NCI-H1092 treated with DMSO at 0.1 percent for 48 hours (cell line): Measurements from ENCODE around the gene ZFAND2B.

Experiments
- DNase-seq: peaks from one replicate; lab custom pipeline; 2025; lab: John Stamatoyannopoulos, UW

Gene ZFAND2B, protein sequence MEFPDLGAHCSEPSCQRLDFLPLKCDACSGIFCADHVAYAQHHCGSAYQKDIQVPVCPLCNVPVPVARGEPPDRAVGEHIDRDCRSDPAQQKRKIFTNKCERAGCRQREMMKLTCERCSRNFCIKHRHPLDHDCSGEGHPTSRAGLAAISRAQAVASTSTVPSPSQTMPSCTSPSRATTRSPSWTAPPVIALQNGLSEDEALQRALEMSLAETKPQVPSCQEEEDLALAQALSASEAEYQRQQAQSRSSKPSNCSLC

DNA sequence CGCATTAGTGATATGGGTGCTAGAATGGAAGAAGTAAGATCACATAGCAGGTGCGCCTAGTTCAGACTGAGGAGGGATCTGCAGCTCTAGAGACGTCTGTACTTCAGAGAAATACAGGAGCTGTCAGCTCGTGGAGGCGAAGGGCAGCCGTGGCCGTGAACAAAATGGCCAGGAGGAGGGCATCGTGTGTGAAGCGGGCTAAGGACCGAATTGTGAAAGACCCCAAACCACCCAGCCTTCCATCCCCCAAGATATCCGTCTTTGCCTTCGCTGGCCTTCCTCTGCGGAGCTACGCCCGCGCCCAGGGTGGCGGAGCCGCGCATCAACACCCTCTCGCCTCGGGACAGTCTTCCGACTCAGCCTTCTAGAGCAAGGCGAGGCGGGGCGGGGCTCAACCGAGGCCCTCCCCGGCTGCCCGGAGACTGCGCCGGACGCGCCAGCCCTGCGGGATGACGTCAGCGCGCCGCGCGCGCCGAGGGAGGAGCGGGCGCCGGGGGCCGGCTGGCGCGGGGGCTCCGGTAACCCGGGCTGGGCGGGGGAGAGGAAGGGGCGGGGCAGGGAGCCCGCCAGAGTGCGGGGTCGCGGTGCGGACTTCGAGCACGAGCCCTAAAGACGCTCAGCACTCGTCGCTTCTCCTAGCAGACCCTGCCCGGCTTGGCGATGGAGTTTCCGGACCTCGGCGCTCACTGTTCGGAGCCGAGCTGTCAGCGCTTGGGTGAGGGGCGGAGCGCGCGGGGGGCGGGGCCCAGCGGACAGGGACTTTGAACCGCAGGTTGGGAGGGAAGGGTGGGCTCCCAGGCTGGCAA, at the start of gene ZFAND2B:
TSS of gene ZFAND2B (plus strand) at position 455 of the 806 bp plus-strand sequence. CDS start at position 661, 206 bp downstream.
- peak; percentile 80 for DNase-seq

DNA sequence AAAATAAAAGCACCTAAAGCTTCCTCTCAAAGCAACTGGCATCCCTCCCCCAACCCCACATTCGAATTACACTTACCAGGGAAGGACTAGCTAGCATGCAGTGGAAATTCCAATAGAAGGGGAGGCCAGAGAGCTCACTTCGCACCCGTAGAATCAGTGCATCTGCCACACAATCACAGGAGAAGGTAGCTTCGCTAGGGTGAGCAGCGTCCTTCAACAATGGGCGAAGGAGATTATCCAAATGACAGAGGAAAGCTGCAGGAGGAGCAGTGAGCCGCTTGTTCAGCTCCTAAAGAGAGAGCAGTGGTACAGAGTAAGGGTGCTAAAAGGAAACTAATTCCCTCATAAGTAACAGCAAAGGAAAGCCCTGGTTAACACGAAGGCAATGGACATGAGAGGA, 49.2 kb upstream of the ZFAND2B start:
- DNase-seq, result no peak

DNA sequence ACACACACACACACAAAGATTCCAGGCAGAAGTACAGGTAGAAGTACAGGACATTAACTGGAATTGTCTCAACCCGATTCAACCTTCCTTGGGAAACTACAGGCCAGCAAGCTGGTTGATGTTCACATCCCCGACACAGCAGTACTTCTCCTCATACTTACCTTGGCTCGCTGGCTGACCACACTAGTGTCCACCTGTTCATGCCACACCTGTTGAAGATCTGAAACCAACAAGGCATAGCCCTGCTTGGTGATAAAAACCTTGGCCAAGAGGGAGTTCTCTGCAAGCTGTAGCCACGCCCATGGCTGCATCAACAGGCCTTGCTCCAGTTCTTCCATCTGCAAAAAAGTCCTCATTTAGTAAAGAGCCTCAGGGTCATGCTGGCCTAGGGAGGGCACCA, 48.6 kb upstream of the ZFAND2B start:
- no peak for DNase-seq

DNA sequence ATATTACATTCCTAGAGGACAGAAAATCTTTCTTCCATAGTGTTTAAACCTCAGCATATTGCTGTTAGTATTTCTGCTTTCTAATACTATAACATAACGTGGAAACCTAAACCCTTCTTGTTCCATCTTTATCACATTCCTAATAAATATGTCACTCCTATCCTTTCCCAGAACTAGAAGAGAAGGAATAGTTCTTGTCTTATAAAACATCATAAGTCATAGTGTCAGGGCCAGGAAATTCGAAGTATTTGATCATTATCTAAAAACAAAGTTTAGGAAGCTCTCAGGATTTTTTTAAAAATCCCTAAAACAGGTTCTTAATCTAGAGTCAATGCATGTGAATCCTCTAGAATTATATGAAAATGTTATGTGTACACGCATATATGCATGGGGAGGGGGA, 48.0 kb upstream of the ZFAND2B start:
- no peak for DNase-seq

DNA sequence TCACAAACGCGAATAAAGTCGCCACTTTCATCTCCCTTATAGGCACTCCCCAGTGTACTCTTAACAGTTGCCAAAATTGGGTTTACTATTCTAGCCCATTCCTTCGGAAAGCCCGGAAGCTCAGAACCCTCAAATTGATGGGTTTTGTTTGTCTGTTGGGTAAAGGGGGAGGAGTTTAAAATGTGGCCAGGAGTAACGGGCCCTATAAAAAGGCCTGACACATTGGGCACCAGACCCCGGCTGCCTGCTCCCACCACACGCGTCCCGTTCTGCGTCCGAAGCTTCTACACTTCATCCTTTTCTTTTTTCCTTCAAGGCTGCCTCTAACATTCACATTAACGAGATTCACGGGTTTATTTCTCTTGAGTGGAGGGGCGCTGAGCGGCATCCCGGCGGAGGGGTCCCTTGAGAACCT, 46.8 kb upstream of the ZFAND2B start:
- no peak for DNase-seq

DNA sequence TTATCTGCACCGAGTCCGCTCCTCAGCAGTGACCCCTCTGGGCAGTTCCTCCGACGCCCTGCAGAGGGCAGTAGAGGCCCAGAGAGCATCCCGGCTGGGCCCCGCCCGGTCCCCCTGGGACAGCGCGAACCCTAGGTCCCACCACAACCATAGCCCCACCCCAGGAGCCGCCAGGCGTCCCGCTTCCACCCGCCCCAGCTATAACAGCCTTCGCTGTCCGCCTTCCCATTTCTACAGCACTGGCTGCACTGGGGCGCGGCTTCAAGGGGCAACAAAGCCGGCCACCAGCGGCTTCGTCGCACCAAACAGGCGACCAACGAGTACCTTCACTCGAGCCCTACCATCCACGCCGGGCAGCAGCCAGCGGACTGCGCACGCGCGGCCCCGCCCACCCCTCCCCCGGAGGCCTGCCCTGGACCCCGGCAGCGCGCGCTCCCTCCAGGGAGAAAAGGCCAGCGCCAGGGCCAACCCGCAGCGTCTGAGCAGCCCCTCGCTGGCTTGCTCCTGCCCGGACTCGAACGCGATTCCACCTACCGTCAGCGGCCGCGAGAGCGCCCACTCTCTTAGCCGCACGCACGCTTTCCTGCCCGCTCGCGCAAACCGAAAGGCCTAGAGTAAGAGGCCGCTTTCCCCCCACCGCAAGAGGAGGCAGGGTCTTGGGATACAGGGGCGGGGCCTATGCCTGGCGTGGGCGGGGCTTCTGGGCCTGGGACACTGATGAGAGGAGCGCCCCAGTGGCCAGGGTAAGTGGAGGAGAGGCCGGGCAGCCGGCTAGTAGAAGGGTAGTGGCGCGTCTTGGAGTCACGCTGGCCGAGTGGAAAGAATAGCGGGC, 46.2 kb upstream of the ZFAND2B start, which contains the start of gene NHEJ1:
TSS of gene NHEJ1 (minus strand) at position 630 of the 832 bp plus-strand sequence. CDS start 2,453 bp downstream, outside the sequence.
- DNase-seq, result peak; percentile 88

DNA sequence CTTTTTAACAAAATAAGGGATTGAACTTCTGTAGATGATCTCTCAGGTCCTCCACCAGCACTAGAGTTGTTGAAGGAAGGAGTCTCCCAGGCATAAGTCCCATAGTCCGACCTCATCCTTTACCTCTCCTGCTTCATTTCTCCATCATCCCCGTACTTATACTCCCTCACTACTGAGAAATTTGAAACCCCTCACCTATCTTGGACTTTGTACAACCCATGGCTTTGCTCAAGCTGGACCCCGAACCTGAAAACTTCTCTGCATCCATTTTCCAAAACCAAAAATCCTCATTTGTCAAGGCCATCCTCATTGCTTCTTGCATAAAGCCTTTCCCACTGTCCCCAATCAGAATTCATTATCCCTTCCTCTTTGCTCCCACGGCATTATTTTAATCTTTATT, 45.5 kb upstream of the ZFAND2B start:
- no peak for DNase-seq

DNA sequence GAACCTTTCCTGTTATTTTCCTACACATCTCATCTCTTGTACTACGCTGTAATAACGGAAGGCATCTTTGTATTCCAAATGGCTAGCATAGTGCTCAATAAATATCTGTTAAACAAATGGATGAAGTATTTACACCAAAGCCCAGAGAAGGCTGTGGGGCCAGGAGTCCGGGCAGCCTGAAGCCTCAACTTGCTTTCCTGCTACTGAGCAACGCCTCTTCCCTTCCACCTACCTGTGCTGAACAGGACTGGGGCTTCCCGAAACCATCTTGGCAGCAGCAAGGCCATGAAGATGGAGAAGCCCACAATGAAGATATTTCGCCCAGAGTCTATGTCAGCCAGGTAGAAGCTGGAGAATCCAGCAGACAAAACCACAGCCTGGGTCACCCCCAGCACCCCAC, 43.4 kb upstream of the ZFAND2B start:
- DNase-seq, result no peak

DNA sequence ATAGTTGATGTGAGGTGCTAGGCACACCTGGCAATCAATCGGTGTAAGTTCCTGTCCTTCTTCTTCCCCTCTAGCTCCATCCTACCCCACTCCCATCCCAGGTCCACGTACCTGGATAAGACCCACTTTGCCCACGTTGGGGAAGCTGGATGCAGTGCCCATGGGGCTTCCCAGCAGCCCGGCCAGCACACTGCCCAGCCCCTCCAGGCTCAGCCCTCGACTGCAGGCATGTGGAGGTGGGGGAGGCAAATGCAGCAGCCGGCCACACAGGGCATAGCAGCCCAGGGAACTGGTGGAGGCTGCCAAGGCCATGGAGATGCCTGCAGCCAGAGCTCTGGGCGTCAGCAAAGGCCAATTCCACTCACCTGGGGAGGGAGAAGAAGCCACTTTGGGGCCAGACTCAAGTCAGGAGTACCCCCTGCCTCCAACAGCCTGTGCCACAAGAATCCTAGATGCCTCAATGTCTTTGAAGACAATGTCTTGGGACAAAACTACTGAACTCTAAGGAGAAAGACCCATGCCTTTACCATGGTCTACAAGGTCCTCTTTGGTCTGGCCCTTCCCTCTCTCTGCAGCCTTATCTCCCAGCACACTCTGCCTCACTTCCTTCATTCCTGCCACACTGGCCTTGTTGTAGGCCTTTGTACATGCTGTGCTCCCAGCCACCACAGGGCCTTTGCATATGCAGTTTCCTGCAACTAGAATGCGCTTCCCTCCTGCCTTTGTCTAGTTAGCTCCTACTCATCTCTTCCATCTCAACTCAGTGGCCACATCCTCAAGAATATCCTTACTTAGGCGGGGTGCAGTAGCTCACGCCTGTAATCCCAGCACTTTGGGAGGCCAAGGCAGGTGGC, 41.3 kb upstream of the ZFAND2B start:
- DNase-seq, result no peak

DNA sequence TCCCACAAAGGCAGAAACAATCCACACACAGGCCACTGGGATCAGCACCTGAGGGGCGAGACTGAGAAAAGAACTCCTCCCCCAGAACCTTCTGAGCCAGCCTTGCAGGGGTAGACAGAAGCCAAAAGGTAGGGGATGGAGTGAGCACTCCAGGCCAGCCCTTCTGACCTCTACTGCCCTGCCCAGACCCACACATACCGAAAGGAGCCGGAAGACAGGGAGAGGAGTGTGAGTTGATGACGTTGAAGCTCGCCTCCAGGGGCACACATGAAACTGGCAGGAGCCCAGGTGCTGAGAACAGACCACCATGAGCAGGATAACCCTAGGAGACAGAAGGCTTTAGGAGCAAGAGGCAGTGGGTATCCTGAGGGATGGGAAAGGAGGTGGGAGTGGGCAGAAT, 38.6 kb upstream of the ZFAND2B start:
- DNase-seq, result no peak

DNA sequence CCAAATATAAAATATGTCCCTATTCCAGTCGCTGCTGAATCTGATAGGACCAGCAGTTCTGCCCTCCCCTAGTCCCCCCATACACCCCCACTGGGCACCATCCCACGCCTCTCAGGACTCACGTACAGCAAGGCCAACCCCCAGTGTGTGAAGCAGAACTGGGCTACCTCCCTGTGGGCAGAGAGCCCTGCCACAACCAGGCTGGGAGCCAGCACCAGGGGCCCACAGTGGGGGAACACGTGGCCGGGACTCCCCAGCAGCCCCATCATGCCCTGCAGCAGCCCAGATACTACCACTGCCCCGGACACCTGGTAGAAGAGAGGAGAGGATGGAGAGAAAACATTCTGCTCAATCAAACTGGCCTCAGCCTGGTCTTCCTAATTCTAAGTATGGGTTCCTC, 38.1 kb upstream of the ZFAND2B start:
- no peak for DNase-seq

DNA sequence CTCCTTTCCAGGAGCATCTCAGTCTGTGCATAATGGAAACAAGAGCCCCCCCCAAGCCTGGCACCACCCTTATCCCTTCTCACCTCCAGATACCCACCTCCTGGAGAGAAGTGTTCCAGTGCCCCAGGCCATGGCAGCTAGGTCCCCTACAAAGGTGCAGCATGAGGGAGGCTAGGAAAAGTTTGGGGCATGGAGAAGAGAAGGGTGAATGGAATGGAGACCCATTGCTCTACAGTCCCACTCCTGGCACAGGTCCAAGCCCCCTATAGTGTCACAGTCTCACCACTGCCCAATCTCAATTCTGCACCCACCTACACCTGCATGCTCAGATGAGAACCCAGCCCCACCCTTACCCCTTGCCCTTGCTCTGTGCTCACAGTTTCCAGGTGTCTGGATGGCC, 37.6 kb upstream of the ZFAND2B start:
- no peak for DNase-seq

DNA sequence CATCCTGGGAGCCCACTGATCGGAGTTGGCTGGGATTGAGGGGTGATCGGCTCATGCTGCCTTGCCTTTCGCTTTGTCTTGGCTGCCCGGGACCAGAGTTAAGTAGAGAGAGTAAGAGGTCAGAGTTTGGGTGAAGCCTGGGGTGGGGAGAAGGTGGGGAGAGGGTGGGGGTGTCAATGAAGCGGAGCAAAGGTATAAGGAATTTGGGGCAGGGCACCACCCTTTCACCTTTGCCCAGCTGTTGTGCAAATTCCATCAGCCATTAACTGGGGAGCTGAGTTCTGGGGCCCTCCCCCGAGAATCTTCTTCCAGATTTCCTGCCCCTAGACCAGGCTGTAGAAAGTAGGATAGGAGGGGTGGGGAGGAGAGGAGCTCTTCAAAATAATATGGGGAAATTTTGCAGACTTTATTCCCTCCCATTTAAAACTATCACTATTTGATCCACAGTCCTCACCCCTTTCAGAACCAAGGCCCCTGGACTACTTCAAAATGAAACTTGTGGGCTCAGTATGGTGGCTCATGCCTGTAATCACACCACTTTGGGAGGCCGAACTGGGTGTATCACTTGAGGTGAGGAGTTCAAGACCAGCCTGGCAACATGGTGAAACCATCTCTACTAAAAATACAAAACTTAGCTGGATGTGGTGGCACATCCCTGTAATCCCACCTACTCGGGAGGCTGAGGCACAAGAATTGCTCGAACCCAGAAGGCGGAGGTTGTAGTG, 36.5 kb upstream of the ZFAND2B start, which contains the start of gene SLC23A3:
TSS of gene SLC23A3 (minus strand) at position 100 of the 725 bp plus-strand sequence. CDS start at position 55, 45 bp downstream.
- no peak for DNase-seq

DNA sequence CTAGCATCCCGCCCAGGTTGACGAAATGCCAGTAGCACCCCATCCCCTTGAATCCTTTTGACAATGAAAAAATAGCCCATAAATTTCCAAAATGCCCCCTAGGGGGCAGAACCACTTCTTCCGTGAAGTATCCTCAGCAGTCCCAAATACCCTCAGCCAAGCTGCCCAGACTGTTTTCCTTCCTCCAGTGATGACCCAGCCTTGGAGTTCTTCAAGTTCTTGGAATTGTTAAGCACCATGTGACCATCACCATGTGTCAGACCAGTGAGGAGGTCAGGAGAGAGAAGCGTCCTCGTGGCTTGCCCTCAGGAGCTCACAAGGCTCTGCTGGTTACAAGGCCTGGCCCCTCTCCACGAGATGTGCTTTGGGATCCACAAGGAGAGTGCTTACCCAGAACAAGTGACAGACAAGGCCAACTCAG, 35.3 kb upstream of the ZFAND2B start:
- DNase-seq, result no peak

DNA sequence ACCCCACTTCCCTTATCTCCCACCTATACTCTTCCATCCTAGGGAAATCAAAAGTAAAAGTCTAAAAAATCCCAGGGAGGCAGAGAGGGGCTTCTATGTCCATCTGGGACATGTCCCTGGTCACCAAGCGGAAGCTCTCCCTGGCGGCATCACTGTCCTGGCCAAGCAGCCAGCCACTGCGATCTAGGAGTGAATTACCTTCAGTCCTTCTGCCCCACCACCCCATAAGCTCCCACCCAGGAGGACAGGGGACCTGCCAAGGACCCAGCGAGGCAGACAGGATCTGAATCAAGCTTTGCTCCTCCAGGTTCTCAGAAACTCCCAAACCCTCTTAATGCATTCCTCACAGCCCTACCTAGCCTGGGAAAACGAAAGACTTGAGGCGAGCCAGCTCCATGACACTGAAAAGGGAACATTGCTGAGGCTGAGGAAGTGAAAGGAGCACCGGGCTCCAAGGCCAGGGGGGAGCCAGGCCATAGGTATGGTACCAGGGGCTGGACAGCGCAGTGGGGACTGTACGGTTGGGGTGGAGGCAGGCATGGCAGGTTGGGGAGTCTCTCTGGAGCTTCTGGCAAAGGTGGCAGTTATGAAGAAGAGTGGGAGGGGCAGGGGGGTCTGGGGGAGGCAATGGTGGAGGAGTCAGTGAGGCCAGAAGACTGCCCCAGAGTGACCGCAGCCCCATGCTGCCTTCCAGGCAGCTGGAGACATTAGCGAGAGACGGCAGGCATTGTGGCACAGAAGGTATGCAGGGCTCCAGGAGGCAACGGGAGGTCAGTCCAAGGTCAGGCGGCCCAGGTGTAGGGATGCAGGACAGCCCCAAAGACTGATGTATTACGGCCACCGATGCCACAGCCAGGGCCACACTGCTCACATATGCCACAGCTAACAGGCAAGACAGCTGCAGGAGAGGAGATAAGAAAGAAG, 34.1 kb upstream of the ZFAND2B start:
- DNase-seq, result no peak

DNA sequence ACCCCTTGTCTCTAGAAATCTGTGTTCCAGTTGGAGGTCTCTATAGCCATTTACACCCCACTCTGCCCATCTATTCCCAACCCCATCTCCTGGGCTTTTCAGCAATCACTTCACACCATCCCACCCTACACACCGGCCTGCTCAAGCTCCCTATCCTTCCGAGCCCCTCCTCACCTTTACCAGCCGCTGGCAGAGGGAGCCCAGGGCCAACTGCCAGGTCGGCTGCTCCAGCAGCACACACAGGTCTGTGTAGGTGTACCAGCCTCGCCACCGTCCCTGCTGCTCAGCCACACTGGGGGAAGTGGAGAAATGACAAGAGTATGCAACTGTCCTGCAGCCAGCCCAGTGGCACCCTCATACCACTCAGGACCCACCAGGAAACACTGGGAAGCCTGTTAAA, 33.4 kb upstream of the ZFAND2B start:
- DNase-seq, result no peak

DNA sequence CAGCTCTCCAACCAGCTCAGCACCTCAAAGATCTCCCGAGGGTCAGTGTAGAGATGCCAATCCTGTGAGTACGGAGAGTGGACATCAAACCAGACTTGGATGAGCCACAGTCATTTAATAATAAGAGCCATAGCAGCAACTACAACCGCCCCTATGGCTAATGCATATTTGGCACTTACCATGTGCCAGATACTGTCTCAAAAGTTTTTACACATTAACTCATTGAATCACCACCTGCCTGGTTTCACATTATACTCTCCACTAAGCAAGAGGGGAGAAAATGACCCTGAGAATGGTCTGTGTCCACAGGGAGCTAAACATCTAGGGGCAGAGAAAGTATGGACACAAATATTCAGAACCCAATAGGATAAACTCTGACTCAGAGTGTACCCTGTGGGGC, 32.4 kb upstream of the ZFAND2B start:
- DNase-seq, result no peak

DNA sequence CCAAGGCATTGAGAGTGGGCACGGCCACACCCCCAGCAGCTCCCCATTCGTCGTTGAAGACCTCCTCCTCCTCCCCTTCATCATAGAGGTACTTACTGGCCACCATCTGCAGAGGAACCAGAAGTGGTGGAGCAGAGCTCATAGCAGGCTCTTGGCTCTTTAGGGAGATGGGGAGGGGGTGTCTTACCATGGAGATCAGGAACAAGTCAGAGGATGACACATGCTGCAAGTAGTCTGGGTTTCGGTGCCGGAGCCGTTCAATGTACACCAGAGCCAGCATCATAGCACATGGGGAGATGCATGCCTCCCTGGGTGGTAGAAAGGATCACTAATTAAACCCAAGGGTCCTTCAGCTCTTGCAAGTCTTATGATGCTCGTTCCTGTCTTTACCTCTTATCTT, 31.8 kb upstream of the ZFAND2B start:
- DNase-seq, result no peak

DNA sequence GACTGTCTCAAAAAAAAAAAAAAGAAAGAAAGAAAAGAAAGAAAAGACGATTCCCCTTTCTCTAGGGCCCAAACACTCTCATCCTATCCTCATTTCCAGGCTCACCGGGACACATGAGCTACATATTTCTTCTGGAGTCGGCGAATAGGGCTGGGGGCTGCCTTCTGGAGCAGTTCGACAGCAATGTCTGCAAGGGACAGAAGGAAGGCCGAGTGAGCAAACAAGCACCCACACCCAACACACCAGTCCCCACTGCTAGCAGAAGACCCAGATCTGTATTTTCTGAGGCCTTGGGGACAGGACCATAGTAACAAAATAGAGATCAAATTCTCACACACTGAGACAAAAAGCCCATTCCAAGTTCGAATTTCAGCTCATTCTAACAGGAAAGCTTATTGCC, 31.1 kb upstream of the ZFAND2B start:
- DNase-seq, result no peak
